ENCODE measurements around the gene DPH1.

DNA sequence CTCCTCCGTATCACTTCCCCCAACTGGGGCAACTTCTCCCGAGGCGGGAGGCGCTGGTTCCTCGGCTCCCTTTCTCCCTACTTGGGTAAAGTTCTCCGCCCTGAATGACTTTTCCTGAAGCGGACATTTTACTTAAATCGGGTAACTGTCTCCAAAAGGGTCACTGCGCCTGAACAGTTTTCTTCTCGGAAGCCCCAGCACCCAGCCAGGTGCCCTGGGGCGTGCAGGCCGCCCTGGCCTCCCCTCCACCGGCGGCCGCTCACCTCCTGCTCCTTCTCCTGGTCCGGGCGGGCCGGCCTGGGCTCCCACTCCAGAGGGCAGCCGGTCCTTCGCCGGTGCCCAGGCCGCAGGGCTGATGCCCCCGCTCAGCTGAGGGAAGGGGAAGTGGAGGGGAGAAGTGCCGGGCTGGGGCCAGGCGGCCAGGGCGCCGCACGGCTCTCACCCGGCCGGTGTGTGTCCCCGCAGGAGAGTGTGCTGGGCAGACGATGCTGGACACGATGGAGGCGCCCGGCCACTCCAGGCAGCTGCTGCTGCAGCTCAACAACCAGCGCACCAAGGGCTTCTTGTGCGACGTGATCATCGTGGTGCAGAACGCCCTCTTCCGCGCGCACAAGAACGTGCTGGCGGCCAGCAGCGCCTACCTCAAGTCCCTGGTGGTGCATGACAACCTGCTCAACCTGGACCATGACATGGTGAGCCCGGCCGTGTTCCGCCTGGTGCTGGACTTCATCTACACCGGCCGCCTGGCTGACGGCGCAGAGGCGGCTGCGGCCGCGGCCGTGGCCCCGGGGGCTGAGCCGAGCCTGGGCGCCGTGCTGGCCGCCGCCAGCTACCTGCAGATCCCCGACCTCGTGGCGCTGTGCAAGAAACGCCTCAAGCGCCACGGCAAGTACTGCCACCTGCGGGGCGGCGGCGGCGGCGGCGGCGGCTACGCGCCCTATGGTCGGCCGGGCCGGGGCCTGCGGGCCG, 26.5 kb downstream of the DPH1 start:
- TF ChIP-seq, protein P1, sequence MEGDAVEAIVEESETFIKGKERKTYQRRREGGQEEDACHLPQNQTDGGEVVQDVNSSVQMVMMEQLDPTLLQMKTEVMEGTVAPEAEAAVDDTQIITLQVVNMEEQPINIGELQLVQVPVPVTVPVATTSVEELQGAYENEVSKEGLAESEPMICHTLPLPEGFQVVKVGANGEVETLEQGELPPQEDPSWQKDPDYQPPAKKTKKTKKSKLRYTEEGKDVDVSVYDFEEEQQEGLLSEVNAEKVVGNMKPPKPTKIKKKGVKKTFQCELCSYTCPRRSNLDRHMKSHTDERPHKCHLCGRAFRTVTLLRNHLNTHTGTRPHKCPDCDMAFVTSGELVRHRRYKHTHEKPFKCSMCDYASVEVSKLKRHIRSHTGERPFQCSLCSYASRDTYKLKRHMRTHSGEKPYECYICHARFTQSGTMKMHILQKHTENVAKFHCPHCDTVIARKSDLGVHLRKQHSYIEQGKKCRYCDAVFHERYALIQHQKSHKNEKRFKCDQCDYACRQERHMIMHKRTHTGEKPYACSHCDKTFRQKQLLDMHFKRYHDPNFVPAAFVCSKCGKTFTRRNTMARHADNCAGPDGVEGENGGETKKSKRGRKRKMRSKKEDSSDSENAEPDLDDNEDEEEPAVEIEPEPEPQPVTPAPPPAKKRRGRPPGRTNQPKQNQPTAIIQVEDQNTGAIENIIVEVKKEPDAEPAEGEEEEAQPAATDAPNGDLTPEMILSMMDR (IDR thresholded peaks at IDR 0.05): peak in 1 of 6 experiments; percentile 24
- no peak for TF ChIP-seq POLR2A (IDR thresholded peaks at IDR 0.05)

Measured in thyroid gland (tissue), 4 donors.